Neural progenitor cell (in vitro differentiated cells): ENCODE data around the gene LRP1.

Experiments used
- EZH2 ChIP-seq: fragments of 200-600 bp; sonication (generic); IDR thresholded peaks from 2 replicates; pipeline ENCODE4 v1.6.1; 2017; ENCODE audit warnings: antibody characterized with exemption, mild to moderate bottlenecking, moderate library complexity
- TF ChIP-seq, protein P1 (sequence below): fragments of 200-600 bp; sonication (generic); IDR thresholded peaks from 2 replicates; pipeline ENCODE4 v1.5.1; 2017; ENCODE audit warnings: antibody characterized with exemption, mild to moderate bottlenecking

DNA sequence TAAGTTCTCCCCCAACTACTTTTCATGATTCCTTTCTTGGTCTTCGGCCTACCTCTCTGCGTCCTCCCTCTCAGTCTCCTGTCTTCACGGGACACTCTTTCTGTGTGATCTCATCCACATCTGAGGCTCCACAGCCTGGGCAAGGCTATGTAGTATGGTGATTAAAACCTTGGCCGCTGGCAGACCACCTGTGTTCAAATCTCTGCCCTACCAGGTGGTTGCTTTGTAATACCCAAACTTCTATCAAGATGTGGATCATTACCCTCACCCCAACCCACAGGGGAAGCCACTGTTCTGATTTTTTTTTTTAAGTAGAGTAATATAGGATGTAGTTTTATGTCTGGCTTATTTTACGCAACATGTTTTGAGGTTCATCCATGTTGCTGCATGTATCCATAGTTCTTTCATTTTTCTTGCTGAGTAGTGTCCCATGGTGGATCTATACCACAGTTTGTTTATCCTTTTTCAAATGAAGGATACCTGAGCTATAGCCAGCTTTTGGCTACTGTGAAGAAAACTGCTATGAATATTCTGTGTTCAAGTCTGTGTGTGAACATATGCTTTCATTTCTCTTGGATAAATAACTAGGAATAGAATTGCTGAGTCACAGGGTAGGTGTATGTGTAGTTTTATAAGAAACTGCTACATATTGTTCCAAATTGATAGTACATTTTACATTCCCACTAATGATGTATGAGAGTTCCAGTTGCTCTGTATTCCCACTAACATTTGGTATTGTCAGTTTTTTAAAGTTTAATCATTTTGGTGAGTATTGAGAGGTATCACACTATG, 8.8 kb upstream of the LRP1 start:
- TF ChIP-seq, protein P1, sequence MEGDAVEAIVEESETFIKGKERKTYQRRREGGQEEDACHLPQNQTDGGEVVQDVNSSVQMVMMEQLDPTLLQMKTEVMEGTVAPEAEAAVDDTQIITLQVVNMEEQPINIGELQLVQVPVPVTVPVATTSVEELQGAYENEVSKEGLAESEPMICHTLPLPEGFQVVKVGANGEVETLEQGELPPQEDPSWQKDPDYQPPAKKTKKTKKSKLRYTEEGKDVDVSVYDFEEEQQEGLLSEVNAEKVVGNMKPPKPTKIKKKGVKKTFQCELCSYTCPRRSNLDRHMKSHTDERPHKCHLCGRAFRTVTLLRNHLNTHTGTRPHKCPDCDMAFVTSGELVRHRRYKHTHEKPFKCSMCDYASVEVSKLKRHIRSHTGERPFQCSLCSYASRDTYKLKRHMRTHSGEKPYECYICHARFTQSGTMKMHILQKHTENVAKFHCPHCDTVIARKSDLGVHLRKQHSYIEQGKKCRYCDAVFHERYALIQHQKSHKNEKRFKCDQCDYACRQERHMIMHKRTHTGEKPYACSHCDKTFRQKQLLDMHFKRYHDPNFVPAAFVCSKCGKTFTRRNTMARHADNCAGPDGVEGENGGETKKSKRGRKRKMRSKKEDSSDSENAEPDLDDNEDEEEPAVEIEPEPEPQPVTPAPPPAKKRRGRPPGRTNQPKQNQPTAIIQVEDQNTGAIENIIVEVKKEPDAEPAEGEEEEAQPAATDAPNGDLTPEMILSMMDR: no peak
- no peak for TF ChIP-seq EZH2
